HG03103 (cell line): ENCODE results near the gene ANXA9.

Experiments used
- ATAC-seq: cut with Tn5 transposase; IDR thresholded peaks from one replicate; pipeline ENCODE4 v1.9.1; 2021; ENCODE audit warnings: low read depth; ENCODE audit not compliant: unreplicated experiment

The ANXA9 gene

GRCh38 chr1:150981805-150982712, at the start of gene ANXA9:
Gene ANXA9 (plus strand): TSS chr1:150982292. CDS start chr1:150983106, 814 bp downstream.
- ATAC-seq: no peak

DNA sequence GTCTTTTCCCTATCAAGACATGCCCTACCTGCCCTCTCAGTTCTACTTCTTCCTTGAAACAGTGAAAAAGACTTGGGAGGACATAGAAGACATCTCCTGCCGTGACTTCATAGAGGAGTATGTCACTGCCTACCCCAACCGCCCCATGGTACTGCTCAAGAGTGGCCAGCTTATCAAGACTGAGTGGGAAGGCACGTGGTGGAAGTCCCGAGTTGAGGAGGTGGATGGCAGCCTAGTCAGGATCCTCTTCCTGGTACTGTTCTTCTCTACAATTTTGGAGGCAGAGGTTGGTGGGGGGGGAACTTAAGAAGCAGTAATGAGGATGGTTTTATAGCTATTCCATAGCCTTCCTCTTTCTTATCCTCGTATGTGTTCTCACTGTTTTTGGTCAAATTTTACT, 37.2 kb upstream of the ANXA9 start:
- no peak for ATAC-seq

- ATAC-seq: no peak
Observed at GRCh38 chr1:150954708-150955107, 27.4 kb upstream of the ANXA9 start.

DNA sequence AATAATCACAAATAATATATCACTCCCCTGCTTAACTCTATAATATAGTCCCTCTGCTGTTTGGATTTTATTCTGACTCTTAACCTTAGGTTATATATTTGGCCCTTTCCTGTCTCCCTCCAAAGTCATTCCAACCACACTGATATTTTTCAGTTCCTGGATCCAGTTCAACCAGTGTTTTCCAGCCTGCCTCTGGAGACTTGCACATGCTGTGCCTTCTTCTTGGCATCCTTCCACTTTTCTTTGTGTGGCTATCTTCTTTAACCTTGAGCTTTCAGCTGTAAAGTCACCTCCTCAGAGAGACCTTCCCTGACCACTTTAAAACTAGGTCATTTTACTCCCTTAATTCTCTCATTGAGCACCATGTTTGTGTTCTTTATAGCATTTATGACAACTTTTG, 26.8 kb upstream of the ANXA9 start:
- ATAC-seq: no peak

GRCh38 chr1:150957666-150958065, 24.4 kb upstream of the ANXA9 start:
- no peak for ATAC-seq

DNA sequence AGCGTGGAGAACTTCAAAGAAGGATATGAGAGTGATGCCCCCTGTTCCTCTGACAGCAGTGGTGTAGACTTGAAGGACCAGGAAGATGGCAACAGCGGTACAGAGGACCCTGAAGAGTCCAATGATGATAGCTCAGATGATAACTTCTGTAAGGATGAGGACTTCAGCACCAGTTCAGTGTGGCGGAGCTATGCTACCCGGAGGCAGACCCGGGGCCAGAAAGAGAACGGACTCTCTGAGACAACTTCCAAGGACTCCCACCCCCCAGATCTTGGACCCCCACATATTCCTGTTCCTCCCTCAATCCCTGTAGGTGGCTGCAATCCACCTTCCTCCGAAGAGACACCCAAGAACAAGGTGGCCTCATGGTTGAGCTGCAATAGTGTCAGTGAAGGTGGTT, 21.4 kb upstream of the ANXA9 start:
- no peak for ATAC-seq

DNA sequence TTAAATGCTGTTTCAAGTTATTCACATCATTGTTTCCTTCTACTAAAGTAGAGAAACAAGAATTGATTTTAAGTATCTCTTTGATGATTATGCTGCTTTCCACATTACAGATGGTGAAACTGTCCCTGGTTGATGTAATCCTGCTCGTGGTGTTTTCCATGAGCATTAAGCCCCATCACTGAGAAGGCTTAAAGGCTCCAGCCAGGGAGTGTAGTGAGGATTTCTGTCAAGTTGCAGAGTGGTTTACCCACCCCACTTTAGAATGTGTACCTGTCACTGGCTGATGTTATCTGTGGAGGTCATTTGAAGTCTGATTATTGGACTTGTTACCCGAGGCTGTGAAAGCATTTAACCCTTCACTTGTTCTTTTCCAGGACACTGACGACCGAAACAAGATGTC, 20.3 kb upstream of the ANXA9 start:
- no peak for ATAC-seq

DNA sequence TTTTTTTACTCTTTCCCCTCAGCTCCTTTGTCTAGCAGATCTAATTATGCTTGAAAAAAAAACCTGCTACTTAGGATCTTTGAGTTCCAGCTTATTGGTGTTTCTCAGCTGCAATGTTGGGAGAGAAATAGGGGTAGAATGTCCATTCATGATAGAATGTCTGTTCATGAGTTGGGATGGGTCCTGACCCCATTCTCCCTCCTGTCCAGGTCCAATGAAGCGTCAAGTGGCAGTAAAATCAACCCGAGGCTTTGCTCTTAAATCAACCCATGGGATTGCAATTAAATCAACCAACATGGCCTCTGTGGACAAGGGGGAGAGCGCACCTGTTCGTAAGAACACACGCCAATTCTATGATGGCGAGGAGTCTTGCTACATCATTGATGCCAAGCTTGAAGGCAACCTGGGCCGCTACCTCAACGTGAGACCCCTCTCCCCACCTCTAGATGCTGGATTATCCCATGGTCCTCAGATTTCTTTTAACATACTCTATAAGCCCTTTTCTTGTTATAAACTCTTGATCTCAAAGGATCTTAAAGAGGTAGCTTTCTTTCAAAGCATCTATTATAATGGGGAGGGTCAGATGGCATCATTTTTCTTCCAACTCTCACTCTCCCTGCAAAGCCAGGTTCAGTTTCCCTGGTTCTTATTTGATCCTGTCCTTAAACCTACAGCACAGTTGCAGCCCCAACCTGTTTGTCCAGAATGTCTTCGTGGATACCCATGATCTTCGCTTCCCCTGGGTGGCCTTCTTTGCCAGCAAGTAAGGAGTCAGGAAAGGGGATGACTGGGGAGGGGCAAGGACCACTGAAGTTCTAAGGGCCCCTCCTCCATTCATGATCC, 18.6 kb upstream of the ANXA9 start:
- no peak for ATAC-seq

- ATAC-seq: no peak
Observed at GRCh38 chr1:150964164-150964489, 18.0 kb upstream of the ANXA9 start.

GRCh38 chr1:150965605-150966004, 16.5 kb upstream of the ANXA9 start:
- ATAC-seq: no peak

DNA sequence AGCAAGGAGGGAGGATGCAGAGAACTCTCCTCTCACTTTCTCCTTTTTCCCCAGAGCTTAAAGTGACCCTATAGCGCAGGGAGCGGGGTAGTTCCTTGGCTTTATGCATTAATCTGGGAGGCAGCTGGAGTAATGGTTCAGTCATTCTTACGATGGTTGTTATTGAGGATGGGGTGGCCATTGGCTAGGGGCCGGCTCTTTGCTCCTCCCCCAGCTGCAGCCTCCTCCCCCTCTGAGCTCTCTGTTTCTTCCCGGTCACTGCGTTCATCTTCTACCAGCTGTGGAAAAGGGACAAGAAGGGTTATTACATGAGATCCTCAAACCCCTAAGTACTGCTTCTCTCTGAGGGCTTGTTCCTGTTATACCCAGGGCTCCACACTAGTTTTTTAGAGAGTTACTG, 16.1 kb upstream of the ANXA9 start:
- ATAC-seq: no peak

DNA sequence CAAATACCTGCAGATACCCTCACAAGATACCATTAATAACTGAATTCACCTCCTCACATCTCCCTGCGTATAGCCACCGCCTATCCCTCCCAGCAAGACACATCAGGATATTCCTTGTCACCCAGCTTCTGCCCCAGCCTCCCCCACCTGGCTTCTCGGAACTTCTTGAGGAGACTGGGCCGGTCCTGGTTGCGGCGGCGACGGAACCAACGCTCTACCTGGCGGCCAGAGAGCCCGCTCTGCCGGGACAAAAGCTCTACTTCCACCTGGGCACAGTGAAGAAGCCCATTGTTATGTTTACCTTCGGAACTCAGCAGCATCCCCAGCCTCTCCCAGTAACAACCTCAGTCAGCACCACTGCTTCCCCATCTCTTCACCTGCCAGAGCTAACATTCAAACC, 14.2 kb upstream of the ANXA9 start:
- ATAC-seq: no peak

DNA sequence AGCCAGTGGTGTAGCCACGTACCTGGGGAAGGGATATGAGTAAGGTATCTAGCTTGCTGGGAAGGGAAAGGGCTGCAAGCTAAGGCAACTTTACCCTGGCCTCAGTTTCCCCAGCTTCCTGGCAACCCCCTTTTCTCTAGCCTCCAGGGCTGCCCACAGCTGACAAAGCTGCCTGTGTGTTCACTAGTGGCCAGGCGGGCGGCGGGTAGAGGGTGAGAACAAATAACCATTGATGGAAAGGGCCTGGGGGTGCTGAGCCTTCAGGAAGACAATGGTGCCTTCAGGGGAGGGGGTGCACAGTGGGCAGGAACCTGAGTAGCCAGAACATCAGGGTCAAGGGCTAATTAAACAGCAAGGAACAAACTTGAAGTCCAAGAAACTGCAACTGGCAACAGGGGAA, 13.6 kb upstream of the ANXA9 start:
- ATAC-seq: no peak

DNA sequence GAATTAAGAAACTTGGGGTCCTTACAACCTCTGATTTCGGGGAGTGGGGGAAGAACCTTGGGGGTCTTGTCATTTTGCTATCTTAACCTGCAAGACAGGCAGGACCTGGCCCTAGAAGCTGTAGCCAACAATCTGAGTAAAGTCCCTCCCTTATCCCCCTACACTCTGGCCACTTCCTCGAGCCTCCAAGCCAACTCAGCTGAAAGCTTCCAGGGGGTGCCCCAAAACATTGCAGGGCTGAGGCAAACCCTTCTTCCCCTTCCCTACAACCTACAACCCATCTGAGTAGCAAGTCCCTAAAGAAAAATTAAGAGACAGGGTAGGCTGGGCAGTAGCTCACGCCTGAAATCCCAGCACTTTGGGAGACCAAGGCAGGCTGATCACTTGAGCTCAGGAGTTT, 12.5 kb upstream of the ANXA9 start:
- ATAC-seq: no peak

GRCh38 chr1:150970808-150971582, 11.1 kb upstream of the ANXA9 start:
- no peak for ATAC-seq

- no peak for ATAC-seq
Observed at GRCh38 chr1:150971583-150972416, 10.3 kb upstream of the ANXA9 start.

- no peak for ATAC-seq
Observed at GRCh38 chr1:150972417-150972940, 9.6 kb upstream of the ANXA9 start.

- ATAC-seq: no peak
Observed at GRCh38 chr1:150973258-150973835, 8.7 kb upstream of the ANXA9 start.

DNA sequence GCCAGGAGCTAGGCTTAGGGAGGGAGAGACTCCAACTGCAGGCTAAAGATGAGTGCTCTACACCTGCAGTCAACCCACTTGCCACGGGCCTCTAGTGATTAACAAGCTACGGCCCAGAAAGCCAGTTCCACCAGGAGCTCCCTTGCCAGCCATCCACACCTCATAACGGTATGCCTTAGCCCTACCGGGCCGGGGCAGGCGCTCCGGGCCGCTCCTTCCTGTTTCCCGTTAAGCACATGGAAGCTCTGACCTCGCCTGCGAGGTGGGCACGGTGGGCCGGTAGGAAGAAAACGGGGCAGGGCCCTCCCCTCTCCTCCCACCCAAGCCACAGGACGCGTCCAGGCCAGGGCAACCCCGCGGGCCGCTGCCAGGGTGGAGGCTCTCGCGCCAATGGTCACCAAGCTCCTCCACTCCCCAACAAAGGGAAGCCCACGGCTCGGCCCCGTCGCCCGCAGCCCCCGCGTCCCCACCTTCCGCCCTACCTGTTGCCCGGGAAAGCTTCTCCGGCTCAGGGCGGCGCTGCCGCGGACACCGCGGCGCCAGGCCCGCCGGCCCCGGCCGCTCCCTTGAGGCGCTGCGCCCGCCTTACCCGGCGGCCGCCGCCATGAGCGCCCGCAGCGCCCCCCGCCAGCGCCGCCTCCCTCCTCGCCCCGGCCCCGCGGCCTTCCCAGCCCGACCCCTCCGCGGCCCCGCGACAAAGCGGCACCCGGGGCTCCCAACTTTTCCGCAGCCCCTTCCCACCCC, 8.1 kb upstream of the ANXA9 start:
- peak; percentile 33 for ATAC-seq
